CD4-positive, alpha-beta T cell (primary cell): ENCODE measurements around the gene ALDH1A2. TPM values are rescaled to one million over a fixed set of nuclear protein-coding genes. Genes with fewer than 3 reads are reported as not detected.

Source experiments
- ATAC-seq: fragments of 200-7000 bp; cut with Tn5 transposase; one replicate; pipeline ENCODE4 v1.10.0; 2022; ENCODE audit warnings: mild to moderate bottlenecking; ENCODE audit not compliant: poor library complexity
- CTCF ChIA-PET: fragments of 350-600 bp; sonication (Branson Sonifier 250); formaldehyde crosslinking; loops from one replicate; lab custom pipeline; 2021; ENCODE audit warnings: antibody characterized with exemption, inconsistent platforms; lab: Charles Lee
- POLR2A ChIA-PET: fragments of 350-600 bp; sonication (Branson Sonifier 250); formaldehyde crosslinking; loops from one replicate; lab custom pipeline; 2021; ENCODE audit warnings: antibody characterized with exemption, inconsistent platforms; lab: Charles Lee
- DNase-seq, 14 experiments: peaks; one replicate each; pipeline ENCODE4 v3.0.0-alpha.2; 2013 to 2020; ENCODE audit warnings: mixed read lengths in 2 of 14
- H3K27ac ChIP-seq, 2 donors: one replicate each; pipeline versions ENCODE4 v1.5.1 to v1.7.0; 2013; ENCODE audit warnings: low read length in 2 of 2, low read depth in 1 of 2, mild to moderate bottlenecking in 1 of 2
- H3K27me3 ChIP-seq, 2 experiments: 1 replicate in 1 of 2; 2 replicates in 1 of 2; pipeline versions ENCODE4 v1.6.1 to v1.7.0; 2013; ENCODE audit warnings: low read length in 2 of 2, control low read depth in 1 of 2, mild to moderate bottlenecking in 1 of 2, moderate library complexity in 1 of 2; ENCODE audit not compliant: insufficient read depth in 2 of 2, control insufficient read depth in 1 of 2
- H3K36me3 ChIP-seq: one replicate; pipeline ENCODE4 v1.6.1; 2013; ENCODE audit warnings: low read length, control low read depth; ENCODE audit not compliant: insufficient read depth
- H3K4me1 ChIP-seq: one replicate; pipeline ENCODE4 v1.6.1; 2013; ENCODE audit warnings: low read length, control low read depth; ENCODE audit not compliant: insufficient read depth
- H3K4me3 ChIP-seq: one replicate; pipeline ENCODE4 v1.5.1; 2013; ENCODE audit warnings: mild to moderate bottlenecking, low read length, moderate library complexity
- H3K9me3 ChIP-seq, 2 experiments: 1 replicate in 1 of 2; 2 replicates in 1 of 2; pipeline versions ENCODE4 v1.6.1 to v1.7.0; 2013; ENCODE audit warnings: low read length in 2 of 2, mild to moderate bottlenecking in 2 of 2, control low read depth in 1 of 2, moderate library complexity in 1 of 2; ENCODE audit not compliant: control insufficient read depth in 1 of 2, insufficient read depth in 1 of 2
- H3K27ac Mint-ChIP-seq: one replicate; pipeline ENCODE4 v1.8.0; 2020; ENCODE audit warnings: mixed read lengths
- H3K27me3 Mint-ChIP-seq: one replicate; pipeline ENCODE4 v1.8.0; 2021; ENCODE audit warnings: mixed read lengths
- H3K36me3 Mint-ChIP-seq: one replicate; pipeline ENCODE4 v1.8.0; 2021; ENCODE audit warnings: low read depth, mixed read lengths
- H3K4me1 Mint-ChIP-seq: one replicate; pipeline ENCODE4 v1.8.0; 2021; ENCODE audit warnings: low read depth, mixed read lengths
- H3K4me3 Mint-ChIP-seq: one replicate; pipeline ENCODE4 v1.8.0; 2020; ENCODE audit warnings: mild to moderate bottlenecking, mixed read lengths
- H3K9me3 Mint-ChIP-seq: one replicate; pipeline ENCODE4 v1.8.0; 2020; ENCODE audit warnings: mixed read lengths
- intact Hi-C, 2 experiments: fragments of 100-400 bp; cut with DNase I in 1 of 2; cut with micrococcal nuclease in 1 of 2; formaldehyde crosslinking; loops; one replicate each; pipeline versions ENCODE4 v1.15.1 to v1.9.0; 2023 to 2025; cut with DNase I, micrococcal nuclease
- total RNA-seq, 174 experiments: library from RNA in 2 of 174; stranded (reverse) in 2 of 174; gene quantifications; one replicate each; pipeline ENCODE4 v1.2.3 and lab custom pipeline; 2021 to 2026
- TF ChIP-seq, protein P1 (sequence below): fragments of 200-600 bp; IDR thresholded peaks from one replicate; pipeline ENCODE4 v1.8.0; 2022; ENCODE audit warnings: antibody characterized with exemption, mild to moderate bottlenecking

ALDH1A2 gene
- total RNA-seq, 2 experiments from 2014 or later = not detected

DNA sequence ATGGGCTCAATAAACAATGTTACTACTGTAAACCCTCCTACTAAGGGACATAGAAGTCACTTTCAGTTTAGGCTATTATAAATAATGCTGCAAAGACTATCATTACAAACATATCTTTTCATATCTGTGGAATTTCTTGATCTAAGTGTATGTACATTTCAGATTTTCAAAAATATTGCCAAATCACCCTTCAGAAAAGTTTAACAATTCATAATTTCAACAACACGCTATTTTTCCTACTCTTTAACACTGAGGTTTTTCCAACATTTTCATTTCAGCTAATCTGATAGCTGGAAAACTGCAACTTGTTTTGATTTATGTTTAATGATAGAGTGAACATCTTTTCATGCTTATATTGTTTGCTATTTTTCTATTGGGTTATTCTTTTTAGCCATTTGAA lies 69.0 kb downstream of the ALDH1A2 start:
- Histone ChIP-seq H3K36me3 (no peaks in the 10 kb centered on the region), H3K27ac (no peak overlapping the region), H3K27me3 (peaks cover 3 to 14% of the 10 kb centered on the region in 2 experiments), H3K9me3 (no peaks in the 10 kb centered on the region), H3K4me1 (no peaks in the 10 kb centered on the region), H3K4me3 (no peak overlapping the region)
- ChIA-PET CTCF (interaction anchor here (0.7 kb wide), 1 partner anchor 10 kb away, joined by 3 read pairs; no protein-coding TSS in a partner anchor), POLR2A (no interaction called here)
- Mint-ChIP-seq H3K27ac (no peak overlapping the region), H3K27me3 (peaks cover 76% of the 10 kb centered on the region), H3K4me1 (no peaks in the 10 kb centered on the region), H3K9me3 (peaks cover 2% of the 10 kb centered on the region), H3K36me3 (no peaks in the 10 kb centered on the region), H3K4me3 (no peak overlapping the region)
- ATAC-seq = no peak
- no peak for DNase-seq
- intact Hi-C loops = no loop called here
- TF ChIP-seq, protein P1, sequence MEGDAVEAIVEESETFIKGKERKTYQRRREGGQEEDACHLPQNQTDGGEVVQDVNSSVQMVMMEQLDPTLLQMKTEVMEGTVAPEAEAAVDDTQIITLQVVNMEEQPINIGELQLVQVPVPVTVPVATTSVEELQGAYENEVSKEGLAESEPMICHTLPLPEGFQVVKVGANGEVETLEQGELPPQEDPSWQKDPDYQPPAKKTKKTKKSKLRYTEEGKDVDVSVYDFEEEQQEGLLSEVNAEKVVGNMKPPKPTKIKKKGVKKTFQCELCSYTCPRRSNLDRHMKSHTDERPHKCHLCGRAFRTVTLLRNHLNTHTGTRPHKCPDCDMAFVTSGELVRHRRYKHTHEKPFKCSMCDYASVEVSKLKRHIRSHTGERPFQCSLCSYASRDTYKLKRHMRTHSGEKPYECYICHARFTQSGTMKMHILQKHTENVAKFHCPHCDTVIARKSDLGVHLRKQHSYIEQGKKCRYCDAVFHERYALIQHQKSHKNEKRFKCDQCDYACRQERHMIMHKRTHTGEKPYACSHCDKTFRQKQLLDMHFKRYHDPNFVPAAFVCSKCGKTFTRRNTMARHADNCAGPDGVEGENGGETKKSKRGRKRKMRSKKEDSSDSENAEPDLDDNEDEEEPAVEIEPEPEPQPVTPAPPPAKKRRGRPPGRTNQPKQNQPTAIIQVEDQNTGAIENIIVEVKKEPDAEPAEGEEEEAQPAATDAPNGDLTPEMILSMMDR = no peak

DNA sequence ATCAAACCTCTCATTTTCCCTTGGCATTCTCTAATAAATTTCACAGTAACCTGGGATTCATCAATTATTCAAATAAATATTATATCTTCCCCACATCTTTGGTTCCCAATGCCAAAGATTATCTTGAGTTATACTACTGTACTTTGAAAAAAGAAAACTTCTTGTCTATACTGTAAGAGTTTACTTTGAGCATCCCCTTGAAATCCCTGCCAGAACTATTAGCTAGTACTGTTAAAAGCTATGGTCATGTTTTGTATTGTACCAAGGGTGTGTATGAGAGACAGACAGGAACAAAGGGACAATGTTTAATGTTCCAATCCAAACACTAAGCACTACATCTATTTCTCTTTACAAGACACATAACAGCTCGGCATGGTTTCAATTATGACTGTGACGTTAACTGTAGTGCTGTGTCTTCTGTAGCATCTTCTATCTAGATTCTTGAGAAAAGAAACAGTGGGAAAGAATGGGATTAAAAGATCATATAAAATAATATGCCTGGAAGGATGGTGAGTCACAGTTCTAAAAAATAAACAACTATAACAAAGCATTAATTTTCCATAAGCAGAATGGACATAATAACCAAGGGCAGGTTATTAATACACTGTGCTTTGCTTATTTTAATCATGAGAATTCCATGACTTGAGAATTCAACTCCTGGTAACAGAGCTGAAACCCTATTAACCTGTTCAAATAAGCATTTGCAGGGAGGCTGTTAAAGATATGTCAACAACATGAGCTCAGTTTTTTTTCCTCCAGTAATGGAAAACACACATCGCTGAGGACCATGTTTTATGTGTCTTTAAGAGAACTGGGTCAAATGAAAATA lies 71.1 kb downstream of the ALDH1A2 start:
- POLR2A ChIA-PET = no interaction called here

DNA sequence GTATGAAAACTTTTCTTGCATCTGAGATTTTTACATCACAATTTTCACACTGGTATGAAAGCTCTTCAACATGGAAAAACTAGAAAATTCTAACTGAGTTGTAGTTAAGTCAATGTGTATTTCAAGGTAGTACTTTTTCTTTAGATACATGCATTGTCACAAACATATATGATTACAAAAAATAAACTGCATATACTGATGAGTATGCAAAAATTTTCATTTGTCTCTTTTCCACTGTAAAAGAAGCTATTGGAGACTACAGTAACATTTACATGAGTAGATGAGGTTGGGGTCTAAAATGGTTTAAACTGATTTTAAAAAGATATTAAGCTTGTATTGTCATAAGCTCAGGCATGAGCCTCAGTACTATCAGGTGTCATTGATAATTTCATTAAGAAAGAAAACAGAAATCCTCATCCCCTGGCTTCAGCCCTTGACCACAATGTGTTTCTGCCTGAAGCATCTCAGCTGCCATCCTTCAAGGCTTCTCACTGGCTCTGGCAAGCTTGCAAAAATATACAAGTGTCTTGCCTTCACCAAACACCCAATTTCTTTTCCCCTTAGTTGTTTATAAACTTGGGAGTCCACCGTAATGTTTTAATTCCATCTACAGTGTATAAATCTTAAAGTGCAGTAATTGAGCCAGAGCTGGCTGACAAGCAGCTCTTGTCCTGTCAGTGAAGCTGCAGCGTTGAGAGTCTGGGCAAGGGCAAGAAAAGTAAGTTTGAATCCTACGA lies 71.9 kb downstream of the ALDH1A2 start:
- Mint-ChIP-seq H3K4me3 (no peak overlapping the region), H3K4me1 (no peaks in the 10 kb centered on the region), H3K27ac (no peak overlapping the region), H3K36me3 (no peaks in the 10 kb centered on the region), H3K9me3 (no peaks in the 10 kb centered on the region), H3K27me3 (peaks cover 59% of the 10 kb centered on the region)
- ATAC-seq (no peak), DNase-seq (no peak)
- Histone ChIP-seq H3K27ac (no peak overlapping the region), H3K4me1 (no peaks in the 10 kb centered on the region), H3K4me3 (no peak overlapping the region), H3K27me3 (peaks cover 3 to 11% of the 10 kb centered on the region in 2 experiments), H3K9me3 (no peaks in the 10 kb centered on the region), H3K36me3 (no peaks in the 10 kb centered on the region)
- POLR2A ChIA-PET = no interaction called here
- intact Hi-C loops = no loop called here
- TF ChIP-seq, protein P1 = no peak
- CTCF ChIA-PET = no interaction called here

More for the DNA sequence above, 71.1 kb downstream of the ALDH1A2 start:
- Histone ChIP-seq H3K36me3 (no peaks in the 10 kb centered on the region), H3K9me3 (no peaks in the 10 kb centered on the region), H3K4me1 (no peaks in the 10 kb centered on the region), H3K27ac (no peak overlapping the region), H3K4me3 (no peak overlapping the region), H3K27me3 (peaks cover 3 to 11% of the 10 kb centered on the region in 2 experiments)
- Mint-ChIP-seq H3K27me3 (peaks cover 64% of the 10 kb centered on the region), H3K9me3 (no peaks in the 10 kb centered on the region), H3K27ac (no peak overlapping the region), H3K4me1 (no peaks in the 10 kb centered on the region), H3K4me3 (no peak overlapping the region), H3K36me3 (no peaks in the 10 kb centered on the region)
- CTCF ChIA-PET = no interaction called here
- no peak for DNase-seq
- no peak for ATAC-seq
- intact Hi-C loops = no loop called here
- TF ChIP-seq, protein P1 = no peak
